GM12878 (cell line): Measurements from ENCODE around the gene ERN1. TPM values are rescaled to one million over a fixed set of nuclear protein-coding genes. Genes with fewer than 3 reads are reported as not detected.

ENCODE experiments used
- ATAC-seq: fragments of 200-7000 bp; cut with Tn5 transposase; 3 replicates; pipeline ENCODE4 v1.9.1; 2020; ENCODE audit warnings: mild to moderate bottlenecking, moderate library complexity
- BruUV-seq: library from RNA; stranded (reverse); fragments of 400-500 nt; replicated peaks from 2 replicates; lab custom pipeline; 2021; lab: Mats Ljungman, UMichigan
- CTCF ChIA-PET: fragments of 300-600 bp; sonication (Branson Sonifier 250); formaldehyde crosslinking; extraction: SDS; loops from one replicate; lab custom pipeline; 2021; ENCODE audit warnings: inconsistent platforms; lab: Yijun Ruan, JAX
- POLR2A ChIA-PET: fragments of 350-600 bp; formaldehyde crosslinking; extraction: SDS; loops from one replicate; lab custom pipeline; 2021; ENCODE audit warnings: inconsistent platforms; lab: Charles Lee
- RAD21 ChIA-PET: fragments of 300-600 bp; sonication (Branson Sonifier 250); formaldehyde crosslinking; loops from one replicate; lab custom pipeline; 2023; ENCODE audit warnings: antibody characterized with exemption; ENCODE audit not compliant: unreplicated experiment; lab: Charles Lee
- SMC1A ChIA-PET: fragments of 300-600 bp; sonication (Branson Sonifier 250); formaldehyde crosslinking; loops from one replicate; lab custom pipeline; 2023; ENCODE audit not compliant: unreplicated experiment, uncharacterized antibody; lab: Charles Lee
- DNase-seq: peaks from one replicate; pipeline ENCODE4 v3.0.0-alpha.2; 2011; ENCODE audit warnings: low read depth, low spot score
- FAIRE-seq: peaks from 3 replicates; lab custom pipeline; 2011; peaks lifted over from hg19 to GRCh38; lab: Jason Lieb, UNC
- H2AFZ ChIP-seq: 2 replicates; pipeline ENCODE4 v1.6.0; 2011; ENCODE audit warnings: low read depth, low read length, control low read depth; ENCODE audit not compliant: control insufficient read depth
- H3K27ac ChIP-seq: 2 replicates; pipeline ENCODE4 v1.5.1; 2011; ENCODE audit warnings: control low read depth; ENCODE audit not compliant: control insufficient read depth, insufficient read depth
- H3K27me3 ChIP-seq, 2 experiments: replicated peaks in 1 of 2; 2 replicates each; pipeline versions ENCODE4 v1.6.0 to v1.6.1; 2011; ENCODE audit warnings: low read length in 1 of 2; ENCODE audit not compliant: control insufficient read depth in 2 of 2, insufficient read depth in 2 of 2
- H3K36me3 ChIP-seq, 2 experiments: 2 replicates each; pipeline ENCODE4 v1.5.1; 2011; ENCODE audit warnings: low read length in 1 of 2; ENCODE audit not compliant: control insufficient read depth in 2 of 2, insufficient read depth in 2 of 2
- H3K4me1 ChIP-seq: 2 replicates; pipeline ENCODE4 v1.6.1; 2011; ENCODE audit warnings: mild to moderate bottlenecking, low read length, moderate library complexity, mixed read lengths; ENCODE audit not compliant: control insufficient read depth, insufficient read depth
- H3K4me2 ChIP-seq: 2 replicates; pipeline ENCODE4 v1.6.0; 2011; ENCODE audit warnings: control low read depth; ENCODE audit not compliant: control insufficient read depth, insufficient read depth
- H3K4me3 ChIP-seq: fragments of 200-600 bp; sonication (generic); 2 replicates; pipeline ENCODE4 v1.5.1; 2016
- H3K79me2 ChIP-seq: 2 replicates; pipeline ENCODE4 v1.6.0; 2011; ENCODE audit warnings: low read length; ENCODE audit not compliant: control insufficient read depth, insufficient read depth
- H3K9ac ChIP-seq: 2 replicates; pipeline ENCODE4 v1.8.0; 2011; ENCODE audit warnings: low read length, control low read depth, mixed read lengths; ENCODE audit not compliant: control insufficient read depth, insufficient read depth
- H3K9me3 ChIP-seq: replicated peaks from 3 replicates; pipeline ENCODE4 v1.5.1; 2011; ENCODE audit warnings: mild to moderate bottlenecking, low read length; ENCODE audit not compliant: control insufficient read depth, insufficient read depth
- H4K20me1 ChIP-seq: 2 replicates; pipeline ENCODE4 v1.6.0; 2011; ENCODE audit not compliant: control insufficient read depth, insufficient read depth
- ATF7 ChIP-seq: fragments of 450-650 bp; IDR thresholded peaks from 2 replicates; pipeline ENCODE4 v1.6.1; 2016; ENCODE audit warnings: low read depth, mild to moderate bottlenecking
- BRCA1 ChIP-seq: IDR thresholded peaks from 2 replicates; pipeline ENCODE4 v1.6.1; 2011; ENCODE audit warnings: low read depth, low read length, improper control_type of control experiment
- CBFB ChIP-seq: IDR thresholded peaks from 2 replicates; pipeline ENCODE4 v1.6.1; 2016; ENCODE audit warnings: antibody characterized with exemption, low read depth
- HDAC6 ChIP-seq: fragments of 200-600 bp; sonication (generic); IDR thresholded peaks from one replicate; pipeline ENCODE4 v1.8.0; 2017; ENCODE audit warnings: antibody characterized with exemption; ENCODE audit not compliant: unreplicated experiment
- JUNB ChIP-seq: IDR thresholded peaks from 2 replicates; pipeline ENCODE4 v1.6.1; 2016; ENCODE audit warnings: antibody characterized with exemption, mild to moderate bottlenecking
- KLF5 ChIP-seq: fragments of 450-650 bp; IDR thresholded peaks from 2 replicates; pipeline ENCODE4 v1.6.1; 2014; ENCODE audit warnings: mild to moderate bottlenecking; ENCODE audit not compliant: partially characterized antibody
- NFXL1 ChIP-seq: fragments of 450-650 bp; IDR thresholded peaks from 2 replicates; pipeline ENCODE4 v1.6.1; 2017; ENCODE audit warnings: antibody characterized with exemption, mild to moderate bottlenecking, borderline replicate concordance
- POLR2AphosphoS2 ChIP-seq: IDR thresholded peaks from 2 replicates; pipeline ENCODE4 v1.6.1; 2011; ENCODE audit warnings: low read depth, mild to moderate bottlenecking, low read length, improper control_type of control experiment, moderate library complexity
- SIX5 ChIP-seq: IDR thresholded peaks from 2 replicates; pipeline ENCODE4 v1.6.1; 2011; ENCODE audit warnings: mild to moderate bottlenecking, low read depth, low read length, moderate library complexity; ENCODE audit not compliant: severe bottlenecking
- SMAD1 ChIP-seq: fragments of 450-650 bp; IDR thresholded peaks from 2 replicates; pipeline ENCODE4 v1.6.1; 2018; ENCODE audit warnings: mild to moderate bottlenecking, low read depth; ENCODE audit not compliant: partially characterized antibody
- SMAD5 ChIP-seq: IDR thresholded peaks from 2 replicates; pipeline ENCODE4 v1.6.1; 2016; ENCODE audit warnings: antibody characterized with exemption, low read depth
- SMC3 ChIP-seq: IDR thresholded peaks from 2 replicates; pipeline ENCODE4 v1.6.1; 2011; ENCODE audit warnings: low read length, improper control_type of control experiment, borderline replicate concordance
- SREBF1 ChIP-seq: IDR thresholded peaks from 2 replicates; pipeline ENCODE4 v1.6.1; 2012; ENCODE audit warnings: mild to moderate bottlenecking, low read length
- WGBS: methylation state at CpG from one replicate; pipeline ENCODE4 v1.1.6; 2016; ENCODE audit warnings: low lambda C conversion rate; ENCODE audit not compliant: insufficient replicate concordance, insufficient coverage; ENCODE audit errors: missing lambda C conversion rate; 5-methylcytosine and 5-hydroxymethylcytosine counted together
- in situ Hi-C: fragments of 300-500 bp; cut with MboI; formaldehyde crosslinking; loops from 9 replicates; pipeline ENCODE4 v1.14.3; 2018; ENCODE audit warnings: mixed read lengths
- intact Hi-C: fragments of 100-400 bp; cut with micrococcal nuclease; formaldehyde crosslinking; loops from one replicate; pipeline ENCODE4 v1.14.2; 2022; ENCODE audit not compliant: unreplicated experiment
- polyA plus RNA-seq, 11 experiments: library from polyadenylated mRNA; depleted of rRNA in 4 of 11; unstranded in 6 of 11; stranded (reverse) in 5 of 11; fragments of >200 nt; fragmentation: Nextera tagmentation in 4 of 11; fragmentation: Illumina TruSeq in 1 of 11; extraction: Ambion mirVana in 4 of 11; extraction: Trizol in 1 of 11; gene quantifications; 1 replicate in 1 of 11; 2 replicates in 10 of 11; pipeline versions ENCODE4 v1.2.1 to v1.2.3, GENCODE V29; 2011 to 2016; ENCODE audit warnings: inconsistent platforms in 2 of 11, missing spikeins in 2 of 11, low read depth in 1 of 11
- total RNA-seq, 4 experiments: library from RNA; depleted of rRNA in 3 of 4; stranded (reverse); fragments of >200 nt in 3 of 4; fragmentation: Illumina TruSeq in 1 of 4; extraction: Trizol in 1 of 4; gene quantifications; 2 replicates each; pipeline versions ENCODE4 v1.2.1 to v1.2.3, GENCODE V29; 2013 to 2021
- TF ChIP-seq, protein P1 (sequence below): IDR thresholded peaks from 2 replicates; pipeline ENCODE4 v1.6.1; 2012; ENCODE audit warnings: low read depth, low read length, improper control_type of control experiment
- TF ChIP-seq, protein P2 (sequence below): fragments of 450-650 bp; IDR thresholded peaks from 2 replicates; pipeline ENCODE4 v1.6.1; 2017; ENCODE audit warnings: mild to moderate bottlenecking, low read depth, inconsistent platforms; ENCODE audit not compliant: poor library complexity, severe bottlenecking
- TF ChIP-seq, protein P3 (sequence below): fragments of 450-650 bp; formaldehyde crosslinking; IDR thresholded peaks from 2 replicates; pipeline ENCODE4 v1.4.0; 2020; ENCODE audit warnings: mild to moderate bottlenecking, moderate library complexity
- TF ChIP-seq, protein P4 (sequence below): IDR thresholded peaks from 2 replicates; pipeline ENCODE4 v1.6.1; 2012; ENCODE audit warnings: low read depth, low read length, improper control_type of control experiment

The ERN1 gene
- total and polyA plus RNA-seq, 10 of the 15 experiments (the other 5 are each of a cell fraction or from before 2014, with no cell fraction given), result 2.6 to 19.2 (median 7.6) TPM

DNA sequence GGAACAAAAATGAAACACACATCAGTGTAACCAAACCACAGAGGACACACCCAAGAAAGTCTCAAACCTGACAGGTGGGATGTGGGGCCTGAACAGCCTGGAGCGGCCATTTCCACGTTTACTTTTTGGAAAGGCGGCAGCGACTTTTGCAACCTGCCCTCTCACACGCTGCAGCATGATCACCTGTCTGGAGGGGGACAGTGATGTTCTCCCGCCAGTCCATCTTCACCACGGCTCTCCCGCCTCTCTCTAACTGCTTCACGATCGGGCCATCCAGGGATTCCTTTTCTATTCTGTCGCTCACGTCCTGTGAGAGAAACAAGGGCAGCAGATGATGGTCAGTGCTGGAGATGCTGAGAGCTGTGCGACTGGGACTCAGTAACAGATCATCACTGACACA, 84.8 kb downstream of the ERN1 start:
- Histone ChIP-seq H3K9ac (no peak overlapping the region), H3K4me3 (no peak overlapping the region), H4K20me1 (no peaks in the 10 kb centered on the region), H3K36me3 (peaks cover 12 to 31% of the 10 kb centered on the region in 2 experiments), H3K4me2 (no peak overlapping the region), H2AFZ (no peak overlapping the region), H3K27ac (no peak overlapping the region), H3K4me1 (no peaks in the 10 kb centered on the region), H3K27me3 (no peaks in the 10 kb centered on the region), H3K9me3 (no peaks in the 10 kb centered on the region), H3K79me2 (no peaks in the 10 kb centered on the region)
- WGBS, result 85% methylated on average over 13 of the region's 13 CpGs
- BruUV-seq, result no TSS peak
- RAD21 ChIA-PET, result interaction anchor here (0.9 kb wide), 1 partner anchor 17 kb away, joined by 4 read pairs; no protein-coding TSS in a partner anchor
- DNase-seq, result no peak
- intact Hi-C loops, result no loop called here
- TF ChIP-seq KLF5, result no peak
- no peak for TF ChIP-seq SMC3
- no peak for TF ChIP-seq SIX5
- no peak for TF ChIP-seq SMAD5
- no peak for TF ChIP-seq ATF7
- TF ChIP-seq BRCA1, result no peak
- TF ChIP-seq NFXL1, result no peak
- TF ChIP-seq, protein P1, sequence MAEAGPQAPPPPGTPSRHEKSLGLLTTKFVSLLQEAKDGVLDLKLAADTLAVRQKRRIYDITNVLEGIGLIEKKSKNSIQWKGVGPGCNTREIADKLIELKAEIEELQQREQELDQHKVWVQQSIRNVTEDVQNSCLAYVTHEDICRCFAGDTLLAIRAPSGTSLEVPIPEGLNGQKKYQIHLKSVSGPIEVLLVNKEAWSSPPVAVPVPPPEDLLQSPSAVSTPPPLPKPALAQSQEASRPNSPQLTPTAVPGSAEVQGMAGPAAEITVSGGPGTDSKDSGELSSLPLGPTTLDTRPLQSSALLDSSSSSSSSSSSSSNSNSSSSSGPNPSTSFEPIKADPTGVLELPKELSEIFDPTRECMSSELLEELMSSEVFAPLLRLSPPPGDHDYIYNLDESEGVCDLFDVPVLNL, result no peak
- TF ChIP-seq, protein P2, sequence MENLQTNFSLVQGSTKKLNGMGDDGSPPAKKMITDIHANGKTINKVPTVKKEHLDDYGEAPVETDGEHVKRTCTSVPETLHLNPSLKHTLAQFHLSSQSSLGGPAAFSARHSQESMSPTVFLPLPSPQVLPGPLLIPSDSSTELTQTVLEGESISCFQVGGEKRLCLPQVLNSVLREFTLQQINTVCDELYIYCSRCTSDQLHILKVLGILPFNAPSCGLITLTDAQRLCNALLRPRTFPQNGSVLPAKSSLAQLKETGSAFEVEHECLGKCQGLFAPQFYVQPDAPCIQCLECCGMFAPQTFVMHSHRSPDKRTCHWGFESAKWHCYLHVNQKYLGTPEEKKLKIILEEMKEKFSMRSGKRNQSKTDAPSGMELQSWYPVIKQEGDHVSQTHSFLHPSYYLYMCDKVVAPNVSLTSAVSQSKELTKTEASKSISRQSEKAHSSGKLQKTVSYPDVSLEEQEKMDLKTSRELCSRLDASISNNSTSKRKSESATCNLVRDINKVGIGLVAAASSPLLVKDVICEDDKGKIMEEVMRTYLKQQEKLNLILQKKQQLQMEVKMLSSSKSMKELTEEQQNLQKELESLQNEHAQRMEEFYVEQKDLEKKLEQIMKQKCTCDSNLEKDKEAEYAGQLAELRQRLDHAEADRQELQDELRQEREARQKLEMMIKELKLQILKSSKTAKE, result no peak
- TF ChIP-seq JUNB, result no peak
- TF ChIP-seq HDAC6, result no peak
- TF ChIP-seq CBFB, result no peak
- TF ChIP-seq, protein P3, sequence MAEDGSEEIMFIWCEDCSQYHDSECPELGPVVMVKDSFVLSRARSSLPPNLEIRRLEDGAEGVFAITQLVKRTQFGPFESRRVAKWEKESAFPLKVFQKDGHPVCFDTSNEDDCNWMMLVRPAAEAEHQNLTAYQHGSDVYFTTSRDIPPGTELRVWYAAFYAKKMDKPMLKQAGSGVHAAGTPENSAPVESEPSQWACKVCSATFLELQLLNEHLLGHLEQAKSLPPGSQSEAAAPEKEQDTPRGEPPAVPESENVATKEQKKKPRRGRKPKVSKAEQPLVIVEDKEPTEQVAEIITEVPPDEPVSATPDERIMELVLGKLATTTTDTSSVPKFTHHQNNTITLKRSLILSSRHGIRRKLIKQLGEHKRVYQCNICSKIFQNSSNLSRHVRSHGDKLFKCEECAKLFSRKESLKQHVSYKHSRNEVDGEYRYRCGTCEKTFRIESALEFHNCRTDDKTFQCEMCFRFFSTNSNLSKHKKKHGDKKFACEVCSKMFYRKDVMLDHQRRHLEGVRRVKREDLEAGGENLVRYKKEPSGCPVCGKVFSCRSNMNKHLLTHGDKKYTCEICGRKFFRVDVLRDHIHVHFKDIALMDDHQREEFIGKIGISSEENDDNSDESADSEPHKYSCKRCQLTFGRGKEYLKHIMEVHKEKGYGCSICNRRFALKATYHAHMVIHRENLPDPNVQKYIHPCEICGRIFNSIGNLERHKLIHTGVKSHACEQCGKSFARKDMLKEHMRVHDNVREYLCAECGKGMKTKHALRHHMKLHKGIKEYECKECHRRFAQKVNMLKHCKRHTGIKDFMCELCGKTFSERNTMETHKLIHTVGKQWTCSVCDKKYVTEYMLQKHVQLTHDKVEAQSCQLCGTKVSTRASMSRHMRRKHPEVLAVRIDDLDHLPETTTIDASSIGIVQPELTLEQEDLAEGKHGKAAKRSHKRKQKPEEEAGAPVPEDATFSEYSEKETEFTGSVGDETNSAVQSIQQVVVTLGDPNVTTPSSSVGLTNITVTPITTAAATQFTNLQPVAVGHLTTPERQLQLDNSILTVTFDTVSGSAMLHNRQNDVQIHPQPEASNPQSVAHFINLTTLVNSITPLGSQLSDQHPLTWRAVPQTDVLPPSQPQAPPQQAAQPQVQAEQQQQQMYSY (CRISPR knock-in tag), result no peak
- no peak for TF ChIP-seq SREBF1
- no peak for TF ChIP-seq SMAD1
- TF ChIP-seq, protein P4, sequence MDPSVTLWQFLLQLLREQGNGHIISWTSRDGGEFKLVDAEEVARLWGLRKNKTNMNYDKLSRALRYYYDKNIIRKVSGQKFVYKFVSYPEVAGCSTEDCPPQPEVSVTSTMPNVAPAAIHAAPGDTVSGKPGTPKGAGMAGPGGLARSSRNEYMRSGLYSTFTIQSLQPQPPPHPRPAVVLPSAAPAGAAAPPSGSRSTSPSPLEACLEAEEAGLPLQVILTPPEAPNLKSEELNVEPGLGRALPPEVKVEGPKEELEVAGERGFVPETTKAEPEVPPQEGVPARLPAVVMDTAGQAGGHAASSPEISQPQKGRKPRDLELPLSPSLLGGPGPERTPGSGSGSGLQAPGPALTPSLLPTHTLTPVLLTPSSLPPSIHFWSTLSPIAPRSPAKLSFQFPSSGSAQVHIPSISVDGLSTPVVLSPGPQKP, result no peak
- no peak for TF ChIP-seq POLR2AphosphoS2
- SMC1A ChIA-PET, result interaction anchor here (1.8 kb wide), 1 partner anchor 16 kb away, joined by 7 read pairs; no protein-coding TSS in a partner anchor
- no peak for ATAC-seq
- in situ Hi-C loops, result loop anchor here (25.0 kb wide), 1 partner anchor 242 kb away; no protein-coding TSS in a partner anchor
- POLR2A ChIA-PET, result interaction anchor here (0.6 kb wide), 1 partner anchor 869 kb away, joined by 9 read pairs; no protein-coding TSS in a partner anchor
- CTCF ChIA-PET, result interaction anchor here (3.9 to 8.4 kb wide), 2 partner anchors 16 to 88 kb away, joined by 22 to 75 read pairs; no protein-coding TSS in a partner anchor
- no peak for FAIRE-seq
